Ovary (tissue), 9 donors: ENCODE data around the gene EXOSC5. TPM values are rescaled to one million over a fixed set of nuclear protein-coding genes. Genes with fewer than 3 reads are reported as not detected.
A peak's percentile ranks its signal among the peaks of the same experiment; 100 is the strongest.

ENCODE experiments used
- DNase-seq, 5 donors: peaks; one replicate each; pipeline ENCODE4 v3.0.0-alpha.2; 2019 to 2020
- H3K27ac ChIP-seq, 2 donors: fragments of 200-600 bp; one replicate each; pipeline versions ENCODE4 v1.5.1 to v1.8.0; 2019 to 2022
- H3K27me3 ChIP-seq: fragments of 200-600 bp; one replicate; pipeline ENCODE4 v1.8.0; 2022
- H3K36me3 ChIP-seq: fragments of 200-600 bp; sonication (generic); one replicate; pipeline ENCODE4 v1.5.1; 2019
- H3K4me1 ChIP-seq: one replicate; pipeline ENCODE4 v1.8.1; 2013; ENCODE audit warnings: mild to moderate bottlenecking, moderate library complexity; ENCODE audit not compliant: insufficient read depth
- H3K4me3 ChIP-seq: fragments of 200-600 bp; sonication (generic); one replicate; pipeline ENCODE4 v1.5.1; 2017
- H3K9me3 ChIP-seq, 2 donors: fragments of 200-600 bp in 1 of 2; sonication (generic) in 1 of 2; one replicate each; pipeline versions ENCODE4 v1.5.1 to v1.8.1; 2013 to 2019; ENCODE audit warnings: mild to moderate bottlenecking in 1 of 2, moderate library complexity in 1 of 2
- EP300 ChIP-seq: sonication (generic); formaldehyde crosslinking; IDR thresholded peaks from one replicate; pipeline ENCODE4 v1.6.1; 2017; ENCODE audit warnings: antibody characterized with exemption
- POLR2A ChIP-seq: fragments of 450-650 bp; IDR thresholded peaks from one replicate; pipeline ENCODE4 v1.6.1; 2017; ENCODE audit warnings: antibody characterized with exemption, mild to moderate bottlenecking, moderate library complexity
- WGBS, 3 donors: extraction: QIAGEN DNeasy Blood & Tissue Kit in 1 of 3; methylation state at CpG; one replicate each; pipeline versions ENCODE4 v1.1.5 to v1.1.7; 2013 to 2017; 5-methylcytosine and 5-hydroxymethylcytosine counted together
- intact Hi-C, 4 donors: fragments of 100-400 bp; cut with DNase I; formaldehyde crosslinking; loops; one replicate each; pipeline versions ENCODE4 v1.11.0 to v1.15.1; 2022 to 2023
- polyA plus RNA-seq, 2 donors: library from polyadenylated mRNA; stranded (reverse); fragments of 200-250 nt in 1 of 2; fragments of 350-450 nt in 1 of 2; fragmentation: Illumina TruSeq in 1 of 2; extraction: RNeasy Lipid Tissue Mini Kit (QIAGEN cat#74804) in 1 of 2; gene quantifications; one replicate each; pipeline ENCODE4 v1.2.3, GENCODE V29; 2013 to 2014
- total RNA-seq, 7 donors: library from RNA; depleted of rRNA in 2 of 7; stranded (reverse); fragments of >200 nt in 2 of 7; fragmentation: NEBNext Ultra II Directional in 3 of 7; extraction: Animal tissue kit (Norgen Biotek cat#: 25700) in 3 of 7; gene quantifications; one replicate each; pipeline versions ENCODE4 v1.1.0 to v1.2.4, GENCODE V29; 2016 to 2023
- TF ChIP-seq, protein P1 (sequence below), 3 donors: fragments of 450-650 bp in 2 of 3; fragments of 200-600 bp in 1 of 3; IDR thresholded peaks; one replicate each; pipeline versions ENCODE4 v1.5.1 to v1.8.0; 2016 to 2022; ENCODE audit warnings: antibody characterized with exemption in 3 of 3, mild to moderate bottlenecking in 1 of 3
- donor health status: DM: no; HTN: no; CAD: no; lungs with moderate emphysema.
- donor health status: DM: no; HTN: no; CAD: no.
- donor health status: Bipolar disorder and iron deficiency.
- donor health status: DM: yes; HTN: yes; CAD: no.
- donor health status: DM: no; HTN: no; CAD: no.
- donor health status: DM: yes; HTN: yes; CAD: no.

Gene EXOSC5
- total and polyA plus RNA-seq, 9 donors: 1.5 to 25.0 (median 13.8) TPM

DNA sequence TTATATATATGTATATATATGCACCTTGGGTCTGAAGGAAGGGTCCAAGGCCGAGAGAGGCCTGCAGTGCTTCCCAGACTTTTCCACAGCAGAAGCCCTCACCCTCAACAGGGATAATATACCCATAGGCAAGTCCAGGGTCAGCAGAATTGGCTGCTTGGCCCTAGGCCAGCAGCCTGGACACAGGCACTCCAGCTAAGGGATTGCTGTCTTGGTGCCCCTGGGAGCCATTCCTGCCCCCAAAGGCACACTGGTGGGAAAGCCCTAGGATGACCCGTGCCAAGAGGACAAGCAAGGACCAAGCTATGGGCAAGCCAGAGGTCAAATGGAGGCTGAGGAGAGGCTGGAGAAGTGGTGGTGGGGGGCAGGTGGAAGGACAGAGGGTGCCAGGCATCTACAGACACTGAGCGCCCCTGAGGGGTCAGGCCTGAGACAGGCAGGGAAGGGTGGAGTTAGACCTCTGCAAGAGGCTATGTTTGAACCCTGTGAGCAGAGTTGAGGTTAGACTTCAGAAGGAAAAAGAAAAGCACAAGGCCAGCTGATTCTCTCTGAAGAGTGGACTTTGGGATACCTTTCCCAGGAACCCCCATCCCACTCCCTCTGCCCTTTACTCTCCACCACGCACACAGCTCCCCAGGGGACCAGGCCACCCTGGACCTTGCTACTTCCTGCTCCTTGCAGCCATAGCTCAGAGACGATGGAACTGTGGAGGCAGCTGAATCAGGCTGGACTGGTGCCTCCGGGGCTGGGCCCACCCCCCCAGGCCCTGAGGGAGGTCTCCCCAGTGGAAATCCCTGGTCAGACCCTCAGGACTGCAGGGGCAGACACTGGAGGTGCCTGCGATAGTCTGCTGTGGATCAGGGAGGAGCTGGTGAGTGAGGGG, 45.6 kb upstream of the EXOSC5 start, which contains the start of gene ERICH4:
TSS of gene ERICH4 (plus strand) at position 684 of the 883 bp plus-strand sequence. CDS start at position 698, 14 bp downstream.
- TF ChIP-seq POLR2A (no peak), EP300 (no peak)
- TF ChIP-seq, protein P1, sequence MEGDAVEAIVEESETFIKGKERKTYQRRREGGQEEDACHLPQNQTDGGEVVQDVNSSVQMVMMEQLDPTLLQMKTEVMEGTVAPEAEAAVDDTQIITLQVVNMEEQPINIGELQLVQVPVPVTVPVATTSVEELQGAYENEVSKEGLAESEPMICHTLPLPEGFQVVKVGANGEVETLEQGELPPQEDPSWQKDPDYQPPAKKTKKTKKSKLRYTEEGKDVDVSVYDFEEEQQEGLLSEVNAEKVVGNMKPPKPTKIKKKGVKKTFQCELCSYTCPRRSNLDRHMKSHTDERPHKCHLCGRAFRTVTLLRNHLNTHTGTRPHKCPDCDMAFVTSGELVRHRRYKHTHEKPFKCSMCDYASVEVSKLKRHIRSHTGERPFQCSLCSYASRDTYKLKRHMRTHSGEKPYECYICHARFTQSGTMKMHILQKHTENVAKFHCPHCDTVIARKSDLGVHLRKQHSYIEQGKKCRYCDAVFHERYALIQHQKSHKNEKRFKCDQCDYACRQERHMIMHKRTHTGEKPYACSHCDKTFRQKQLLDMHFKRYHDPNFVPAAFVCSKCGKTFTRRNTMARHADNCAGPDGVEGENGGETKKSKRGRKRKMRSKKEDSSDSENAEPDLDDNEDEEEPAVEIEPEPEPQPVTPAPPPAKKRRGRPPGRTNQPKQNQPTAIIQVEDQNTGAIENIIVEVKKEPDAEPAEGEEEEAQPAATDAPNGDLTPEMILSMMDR (IDR thresholded peaks at IDR 0.05): no peak
- WGBS, 3 donors: 55 to 62% (median 57%) methylated on average over 7 of the region's 7 CpGs
- no peak for DNase-seq
- Histone ChIP-seq H3K27ac (no peak within 1 kb of the TSS), H3K4me3 (no peak within 1 kb of the TSS), H3K9me3 (no peaks in the 10 kb centered on the region), H3K36me3 (no peaks in the 10 kb centered on the region), H3K4me1 (no peaks in the 10 kb centered on the region), H3K27me3 (no peaks in the 10 kb centered on the region)
- intact Hi-C loops: no loop called here

DNA sequence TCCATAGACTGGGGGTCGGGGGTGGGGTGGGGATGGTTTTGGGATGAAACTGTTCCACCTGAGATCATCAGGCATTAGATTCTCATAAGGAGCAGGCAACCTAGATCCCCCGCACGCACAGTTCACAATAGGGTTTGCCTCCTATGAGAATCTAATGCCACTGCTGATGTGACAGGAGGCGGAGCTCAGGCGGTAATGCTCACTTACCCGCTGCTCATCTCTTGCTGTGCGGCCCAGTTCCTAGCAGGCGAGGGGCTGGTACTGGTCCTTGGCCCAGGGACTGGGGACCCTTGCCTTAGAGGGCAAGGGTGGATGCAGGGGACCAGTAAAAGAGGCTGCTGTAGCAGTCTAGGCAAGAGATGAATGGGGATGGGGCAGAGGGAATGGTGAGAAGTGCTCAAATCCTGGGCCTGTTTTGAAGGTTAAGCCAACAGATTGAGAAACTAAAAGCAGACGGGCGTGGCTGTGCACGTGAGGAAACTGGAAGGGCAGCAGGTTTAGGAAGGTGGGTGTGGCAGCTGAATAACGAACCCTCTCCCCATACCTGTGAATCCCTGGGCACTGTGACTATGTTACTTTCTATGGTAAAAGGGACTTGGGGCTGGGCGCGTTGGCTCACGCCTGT, 44.3 kb upstream of the EXOSC5 start:
- intact Hi-C loops: no loop called here
- no peaks in the 10 kb centered on the region for H3K36me3 ChIP-seq
- H3K27ac ChIP-seq: no peak overlapping the region
- H3K4me3 ChIP-seq: no peak overlapping the region
- TF ChIP-seq POLR2A (no peak), EP300 (no peak)
- TF ChIP-seq, protein P1 (IDR thresholded peaks at IDR 0.05): no peak
- WGBS, 3 donors: 72 to 82% (median 80%) methylated on average over 15 of the region's 15 CpGs
- H3K27me3 ChIP-seq: no peaks in the 10 kb centered on the region
- no peaks in the 10 kb centered on the region for H3K9me3 ChIP-seq
- peak in 1 of 5 donors; percentile 34 for DNase-seq
- H3K4me1 ChIP-seq: no peaks in the 10 kb centered on the region

DNA sequence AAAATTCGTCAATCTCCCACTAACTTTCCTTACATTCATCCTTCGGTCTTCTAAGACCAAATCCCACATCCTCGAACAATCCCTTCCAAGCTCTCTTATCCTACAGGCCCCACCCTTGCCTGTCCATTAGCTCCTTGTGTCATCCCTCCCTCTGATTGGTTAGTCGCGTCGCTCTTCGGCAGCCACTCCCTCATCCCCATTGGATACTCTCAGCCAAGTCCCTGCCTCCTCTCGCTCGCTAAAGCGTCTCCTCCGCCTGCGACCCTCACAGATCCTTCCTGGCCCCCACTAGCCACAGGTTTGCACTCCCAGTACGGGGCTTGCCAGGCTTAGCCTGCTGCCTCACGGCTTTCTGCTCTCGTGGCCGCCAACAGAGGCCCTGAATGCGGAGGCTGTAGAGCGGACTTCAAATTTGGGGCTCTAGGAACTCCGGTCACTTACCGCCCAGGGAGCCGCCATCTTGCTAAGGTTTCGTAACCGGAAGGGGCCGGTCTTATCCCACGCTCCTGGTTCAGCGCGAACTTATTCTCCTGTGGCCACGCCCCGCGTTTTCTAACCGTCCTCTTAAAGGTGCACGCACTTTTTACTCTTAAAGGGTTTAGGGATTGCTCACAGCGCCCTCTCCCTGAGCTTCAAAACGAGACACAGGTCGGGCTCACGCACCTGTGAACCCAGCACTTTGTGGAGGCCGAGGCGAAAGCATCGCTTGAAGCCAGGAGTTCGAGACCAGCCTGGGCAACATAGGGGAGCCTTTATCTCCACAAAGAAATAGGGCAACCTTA, 42.5 kb upstream of the EXOSC5 start, which contains the start of gene DMAC2:
TSS of gene DMAC2 (minus strand) at position 472 of the 782 bp plus-strand sequence. CDS start at position 459, 13 bp downstream.
- H3K27me3 ChIP-seq: no peaks in the 10 kb centered on the region
- TF ChIP-seq EP300 (peak; percentile 17), POLR2A (peak; percentile 90)
- TF ChIP-seq, protein P1 (IDR thresholded peaks at IDR 0.05): no peak
- H3K36me3 ChIP-seq: no peaks in the 10 kb centered on the region
- 1% methylated on average over 40 of the region's 40 CpGs for WGBS, 3 donors
- no peaks in the 10 kb centered on the region for H3K9me3 ChIP-seq
- peak within 1 kb of the TSS; percentile 91 for H3K4me3 ChIP-seq
- intact Hi-C loops: loop anchor here in 1 of 4 donors (10.0 kb wide), 1 partner anchor 115 kb away; no protein-coding TSS in a partner anchor
- H3K27ac ChIP-seq: peak within 1 kb of the TSS; percentile 66 to 95
- no peaks in the 10 kb centered on the region for H3K4me1 ChIP-seq
- peak; percentile 89 to 97 (median 92) for DNase-seq
